OCI-LY7 (cell line): ENCODE measurements around the gene TGFBR3. TPM values are rescaled to one million over a fixed set of nuclear protein-coding genes. Genes with fewer than 3 reads are reported as not detected.

Source experiments
- BruUV-seq: library from RNA; stranded (reverse); fragments of 400-500 nt; replicated peaks from 2 replicates; lab custom pipeline; 2021; lab: Mats Ljungman, UMichigan
- CTCF ChIA-PET: fragments of 300-600 bp; sonication (Branson Sonifier 250); formaldehyde crosslinking; loops from one replicate; lab custom pipeline; 2022; ENCODE audit warnings: antibody characterized with exemption; ENCODE audit not compliant: unreplicated experiment; lab: Charles Lee
- POLR2A ChIA-PET: fragments of 300-600 bp; sonication (Branson Sonifier 250); formaldehyde crosslinking; loops from one replicate; lab custom pipeline; 2022; ENCODE audit warnings: antibody characterized with exemption; lab: Charles Lee
- DNase-seq: peaks from one replicate; pipeline ENCODE4 v3.0.0-alpha.2; 2015; ENCODE audit warnings: low spot score
- H2AFZ ChIP-seq: fragments of 200-600 bp; sonication (generic), shearing (Covaris generic); 2 replicates; pipeline ENCODE4 v1.6.1; 2014; ENCODE audit warnings: mild to moderate bottlenecking, antibody characterized with exemption, low read length, moderate library complexity
- H3K27ac ChIP-seq: fragments of 200-600 bp; sonication (generic); 2 replicates; pipeline ENCODE4 v1.5.1; 2014; ENCODE audit warnings: mixed run types, low read depth, mild to moderate bottlenecking, moderate library complexity, low read length, inconsistent platforms; ENCODE audit not compliant: poor library complexity, severe bottlenecking
- H3K36me3 ChIP-seq: fragments of 200-600 bp; sonication (generic); 2 replicates; pipeline ENCODE4 v1.6.1; 2014; ENCODE audit warnings: mild to moderate bottlenecking, antibody characterized with exemption, low read length, moderate library complexity, mixed read lengths; ENCODE audit not compliant: insufficient read depth
- H3K4me1 ChIP-seq: fragments of 200-600 bp; sonication (generic); 2 replicates; pipeline ENCODE4 v1.5.1; 2014; ENCODE audit warnings: mild to moderate bottlenecking, low read length; ENCODE audit not compliant: insufficient read depth, poor library complexity, severe bottlenecking
- H3K4me2 ChIP-seq: fragments of 200-600 bp; sonication (generic); 2 replicates; pipeline ENCODE4 v1.6.1; 2014; ENCODE audit warnings: mild to moderate bottlenecking, low read length
- H3K4me3 ChIP-seq: fragments of 200-600 bp; sonication (generic); 2 replicates; pipeline ENCODE4 v1.5.1; 2014; ENCODE audit warnings: mild to moderate bottlenecking, low read depth, low read length; ENCODE audit not compliant: poor library complexity, severe bottlenecking
- H3K79me2 ChIP-seq: fragments of 200-600 bp; sonication (generic); 2 replicates; pipeline ENCODE4 v1.6.1; 2016; ENCODE audit warnings: low read depth, mild to moderate bottlenecking, low read length, moderate library complexity, mixed read lengths; ENCODE audit not compliant: insufficient read depth
- H3K9me2 ChIP-seq: fragments of 200-600 bp; sonication (generic); 2 replicates; pipeline ENCODE4 v1.6.1; 2016; ENCODE audit warnings: mild to moderate bottlenecking, low read length, mixed read lengths; ENCODE audit not compliant: insufficient read depth
- H3K9me3 ChIP-seq: fragments of 200-600 bp; sonication (generic); 2 replicates; pipeline ENCODE4 v1.6.1; 2014; ENCODE audit warnings: mild to moderate bottlenecking, mixed run types, low read length, mixed read lengths
- H4K20me1 ChIP-seq: fragments of 200-600 bp; sonication (generic); 2 replicates; pipeline ENCODE4 v1.6.1; 2014; ENCODE audit warnings: mild to moderate bottlenecking, antibody characterized with exemption, low read length, moderate library complexity, mixed read lengths; ENCODE audit not compliant: insufficient read depth
- CTCF ChIP-seq: fragments of 200-600 bp; sonication (generic); conservative IDR thresholded peaks from 2 replicates; pipeline ENCODE4 v1.5.1; 2014; ENCODE audit warnings: mild to moderate bottlenecking, antibody characterized with exemption, low read length, moderate library complexity, mixed read lengths
- EZH2phosphoT487 ChIP-seq: fragments of 200-600 bp; sonication (generic); IDR thresholded peaks from 2 replicates; pipeline ENCODE4 v1.6.1; 2018; ENCODE audit warnings: low read depth, borderline replicate concordance, mild to moderate bottlenecking, mixed run types, antibody characterized with exemption, low read length, moderate library complexity, mixed read lengths
- intact Hi-C: fragments of 100-400 bp; cut with micrococcal nuclease; formaldehyde crosslinking; loops from one replicate; pipeline ENCODE4 v1.10.0; 2022; ENCODE audit not compliant: unreplicated experiment
- total RNA-seq, 2 experiments: library from RNA; depleted of rRNA in 1 of 2; stranded (reverse); fragments of >200 nt in 1 of 2; shearing (Covaris generic) in 1 of 2; gene quantifications; 2 replicates each; pipeline ENCODE4 v1.2.3, GENCODE V29; 2014 to 2022

The TGFBR3 gene
- total RNA-seq, 2 experiments from 2014 or later = not detected

- Histone ChIP-seq H3K4me1 (no peaks in the 10 kb centered on the region), H3K27ac (no peak overlapping the region), H3K9me2 (no peaks in the 10 kb centered on the region), H3K9me3 (no peaks in the 10 kb centered on the region), H3K79me2 (no peaks in the 10 kb centered on the region), H2AFZ (no peak overlapping the region), H3K4me2 (no peak overlapping the region), H3K4me3 (no peak overlapping the region), H4K20me1 (no peaks in the 10 kb centered on the region), H3K36me3 (no peaks in the 10 kb centered on the region)
- intact Hi-C loops = no loop called here
- DNase-seq = no peak
- POLR2A ChIA-PET = interaction anchor here (0.6 to 1.0 kb wide), 3 partner anchors 14 to 775 kb away, joined by 3 read pairs; no protein-coding TSS in a partner anchor
- CTCF ChIA-PET = no interaction called here
- BruUV-seq = no TSS peak
- TF ChIP-seq EZH2phosphoT487 (no peak), CTCF (no peak)
These were observed 103.9 kb downstream of the TGFBR3 start for GRCh38 chr1:91781901-91782622.

DNA sequence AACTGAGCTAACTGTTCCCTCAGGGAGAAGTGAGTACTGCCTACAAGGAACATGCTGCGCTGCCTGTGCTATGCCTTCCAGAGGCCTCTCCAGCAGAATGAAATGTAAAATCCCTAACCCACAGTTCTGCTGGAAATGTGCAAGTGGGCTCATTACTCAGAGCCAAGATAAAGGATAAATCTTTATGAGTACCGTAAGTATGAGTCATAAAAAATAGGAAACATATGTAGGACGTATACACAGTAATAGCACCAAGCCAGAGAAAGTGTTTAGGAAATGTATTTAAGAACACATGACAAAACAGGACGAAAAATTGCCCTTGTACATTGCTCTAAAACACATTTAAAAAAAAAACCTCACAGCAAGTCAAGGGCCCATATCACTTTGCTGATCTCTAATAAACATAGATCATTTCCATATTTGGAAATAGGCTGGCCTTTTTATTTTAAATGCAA is 104.6 kb downstream of the TGFBR3 start:
- POLR2A ChIA-PET = no interaction called here
- Histone ChIP-seq H4K20me1 (no peaks in the 10 kb centered on the region), H3K27ac (no peak overlapping the region), H3K79me2 (no peaks in the 10 kb centered on the region), H3K4me3 (no peak overlapping the region), H3K4me2 (no peak overlapping the region), H3K9me3 (no peaks in the 10 kb centered on the region), H3K9me2 (no peaks in the 10 kb centered on the region), H3K36me3 (no peaks in the 10 kb centered on the region), H3K4me1 (no peaks in the 10 kb centered on the region), H2AFZ (no peak overlapping the region)
- DNase-seq = no peak
- intact Hi-C loops = no loop called here
- CTCF ChIA-PET = interaction anchor here (0.6 kb wide), 1 partner anchor 27 kb away, joined by 3 read pairs; no protein-coding TSS in a partner anchor
- BruUV-seq = no TSS peak
- TF ChIP-seq EZH2phosphoT487 (no peak), CTCF (no peak)

- no TSS peak for BruUV-seq
- Histone ChIP-seq H3K9me2 (no peaks in the 10 kb centered on the region), H3K4me3 (no peak overlapping the region), H3K4me2 (no peak overlapping the region), H3K9me3 (no peaks in the 10 kb centered on the region), H4K20me1 (no peaks in the 10 kb centered on the region), H3K27ac (no peak overlapping the region), H2AFZ (no peak overlapping the region), H3K79me2 (no peaks in the 10 kb centered on the region), H3K36me3 (no peaks in the 10 kb centered on the region), H3K4me1 (no peaks in the 10 kb centered on the region)
- TF ChIP-seq EZH2phosphoT487 (no peak), CTCF (no peak)
- intact Hi-C loops = no loop called here
- ChIA-PET CTCF (no interaction called here), POLR2A (no interaction called here)
- no peak for DNase-seq
These were observed 106.4 kb downstream of the TGFBR3 start for GRCh38 chr1:91779548-91780021.
